OCI-LY1 (cell line): ENCODE measurements around the gene CABYR.

Experiments used
- H2AFZ ChIP-seq: fragments of 200-600 bp; sonication (generic), shearing (Covaris generic); 2 replicates; pipeline ENCODE4 v1.6.0; 2014; ENCODE audit warnings: antibody characterized with exemption, mild to moderate bottlenecking, low read length
- H3F3A ChIP-seq: fragments of 200-600 bp; sonication (generic), shearing (Covaris generic); 2 replicates; pipeline ENCODE4 v1.6.0; 2014; ENCODE audit warnings: mild to moderate bottlenecking, antibody characterized with exemption, low read length, moderate library complexity; ENCODE audit not compliant: insufficient read depth
- H3K27ac ChIP-seq: fragments of 200-600 bp; sonication (generic); 2 replicates; pipeline ENCODE4 v1.5.1; 2014; ENCODE audit warnings: low read length, mixed run types, mild to moderate bottlenecking, low read depth; ENCODE audit not compliant: poor library complexity, severe bottlenecking
- H3K27me3 ChIP-seq: fragments of 200-600 bp; sonication (generic); 2 replicates; pipeline ENCODE4 v1.6.0; 2014; ENCODE audit warnings: antibody characterized with exemption, mild to moderate bottlenecking, low read length, moderate library complexity; ENCODE audit not compliant: insufficient read depth
- H3K36me3 ChIP-seq: fragments of 200-600 bp; sonication (generic); 2 replicates; pipeline ENCODE4 v1.6.1; 2014; ENCODE audit warnings: mild to moderate bottlenecking, antibody characterized with exemption, low read length, moderate library complexity, mixed read lengths; ENCODE audit not compliant: insufficient read depth
- H3K4me1 ChIP-seq: fragments of 200-600 bp; sonication (generic); 2 replicates; pipeline ENCODE4 v1.5.1; 2014; ENCODE audit warnings: mild to moderate bottlenecking, low read length, moderate library complexity; ENCODE audit not compliant: insufficient read depth, severe bottlenecking
- H3K4me2 ChIP-seq: fragments of 200-600 bp; sonication (generic), shearing (Covaris generic); 2 replicates; pipeline ENCODE4 v1.6.1; 2014; ENCODE audit warnings: low read length
- H3K4me3 ChIP-seq: fragments of 200-600 bp; sonication (generic); 2 replicates; pipeline ENCODE4 v1.5.1; 2014; ENCODE audit warnings: low read length, low read depth, mild to moderate bottlenecking, mixed read lengths; ENCODE audit not compliant: poor library complexity, severe bottlenecking
- H3K79me2 ChIP-seq: fragments of 200-600 bp; shearing (Covaris generic); 2 replicates; pipeline ENCODE4 v1.6.1; 2016; ENCODE audit warnings: mixed run types, low read length, mixed read lengths; ENCODE audit not compliant: insufficient read depth
- H3K9ac ChIP-seq: fragments of 200-600 bp; sonication (generic), shearing (Covaris generic); 2 replicates; pipeline ENCODE4 v1.6.1; 2014; ENCODE audit warnings: mild to moderate bottlenecking, low read length, mixed read lengths
- H3K9me2 ChIP-seq: fragments of 200-600 bp; sonication (generic), shearing (Covaris generic); 2 replicates; pipeline ENCODE4 v1.6.1; 2014; ENCODE audit warnings: low read depth, mild to moderate bottlenecking, low read length, mixed read lengths
- H3K9me3 ChIP-seq: fragments of 200-600 bp; shearing (Covaris generic); 2 replicates; pipeline ENCODE4 v1.6.1; 2014; ENCODE audit warnings: low read length, mixed read lengths
- H4K20me1 ChIP-seq: fragments of 200-600 bp; sonication (generic), shearing (Covaris generic); 2 replicates; pipeline ENCODE4 v1.6.0; 2016; ENCODE audit warnings: mild to moderate bottlenecking, low read length; ENCODE audit not compliant: insufficient read depth
- EZH2 ChIP-seq: fragments of 200-600 bp; sonication (generic), shearing (Covaris generic); IDR thresholded peaks from 2 replicates; pipeline ENCODE4 v1.8.0; 2017; ENCODE audit warnings: borderline replicate concordance, mixed run types, mild to moderate bottlenecking, antibody characterized with exemption, low read length, moderate library complexity, mixed read lengths
- TF ChIP-seq, protein P1 (sequence below): fragments of 200-600 bp; sonication (generic), shearing (Covaris generic); IDR thresholded peaks from 2 replicates; pipeline ENCODE4 v1.5.1; 2017; ENCODE audit warnings: mild to moderate bottlenecking, antibody characterized with exemption, low read length, moderate library complexity, mixed read lengths

Gene CABYR

GRCh38 chr18:24173997-24174396, 35.1 kb downstream of the CABYR start:
- Histone ChIP-seq H3K79me2 (no peaks in the 10 kb centered on the region), H3K9me3 (no peaks in the 10 kb centered on the region), H3K36me3 (no peaks in the 10 kb centered on the region), H3F3A (no peaks in the 10 kb centered on the region), H4K20me1 (no peaks in the 10 kb centered on the region), H3K9ac (no peak overlapping the region), H3K27ac (no peak overlapping the region), H3K27me3 (no peaks in the 10 kb centered on the region), H3K4me2 (no peak overlapping the region), H3K9me2 (no peaks in the 10 kb centered on the region), H2AFZ (no peak overlapping the region), H3K4me1 (no peaks in the 10 kb centered on the region), H3K4me3 (no peak overlapping the region)
- no peak for TF ChIP-seq EZH2
- TF ChIP-seq, protein P1, sequence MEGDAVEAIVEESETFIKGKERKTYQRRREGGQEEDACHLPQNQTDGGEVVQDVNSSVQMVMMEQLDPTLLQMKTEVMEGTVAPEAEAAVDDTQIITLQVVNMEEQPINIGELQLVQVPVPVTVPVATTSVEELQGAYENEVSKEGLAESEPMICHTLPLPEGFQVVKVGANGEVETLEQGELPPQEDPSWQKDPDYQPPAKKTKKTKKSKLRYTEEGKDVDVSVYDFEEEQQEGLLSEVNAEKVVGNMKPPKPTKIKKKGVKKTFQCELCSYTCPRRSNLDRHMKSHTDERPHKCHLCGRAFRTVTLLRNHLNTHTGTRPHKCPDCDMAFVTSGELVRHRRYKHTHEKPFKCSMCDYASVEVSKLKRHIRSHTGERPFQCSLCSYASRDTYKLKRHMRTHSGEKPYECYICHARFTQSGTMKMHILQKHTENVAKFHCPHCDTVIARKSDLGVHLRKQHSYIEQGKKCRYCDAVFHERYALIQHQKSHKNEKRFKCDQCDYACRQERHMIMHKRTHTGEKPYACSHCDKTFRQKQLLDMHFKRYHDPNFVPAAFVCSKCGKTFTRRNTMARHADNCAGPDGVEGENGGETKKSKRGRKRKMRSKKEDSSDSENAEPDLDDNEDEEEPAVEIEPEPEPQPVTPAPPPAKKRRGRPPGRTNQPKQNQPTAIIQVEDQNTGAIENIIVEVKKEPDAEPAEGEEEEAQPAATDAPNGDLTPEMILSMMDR = no peak

- Histone ChIP-seq H3K27ac (no peak overlapping the region), H3K79me2 (no peaks in the 10 kb centered on the region), H3F3A (no peaks in the 10 kb centered on the region), H3K27me3 (no peaks in the 10 kb centered on the region), H4K20me1 (no peaks in the 10 kb centered on the region), H3K4me1 (no peaks in the 10 kb centered on the region), H3K4me2 (no peak overlapping the region), H3K36me3 (no peaks in the 10 kb centered on the region), H3K4me3 (no peak overlapping the region), H3K9ac (no peak overlapping the region), H3K9me3 (no peaks in the 10 kb centered on the region), H2AFZ (no peak overlapping the region), H3K9me2 (no peaks in the 10 kb centered on the region)
- no peak for TF ChIP-seq EZH2
- TF ChIP-seq, protein P1 = peak; percentile 71
Observed at GRCh38 chr18:24176727-24177416, 38.0 kb downstream of the CABYR start.

- no peak overlapping the region for H3K9ac ChIP-seq
- no peak overlapping the region for H2AFZ ChIP-seq
- H3K9me2 ChIP-seq = no peaks in the 10 kb centered on the region
- TF ChIP-seq EZH2 = no peak
- TF ChIP-seq, protein P1 = no peak
- H3K27me3 ChIP-seq = no peaks in the 10 kb centered on the region
- no peaks in the 10 kb centered on the region for H3K9me3 ChIP-seq
- no peak overlapping the region for H3K4me3 ChIP-seq
- H3F3A ChIP-seq = no peaks in the 10 kb centered on the region
- H3K4me2 ChIP-seq = no peak overlapping the region
- no peaks in the 10 kb centered on the region for H3K36me3 ChIP-seq
- no peaks in the 10 kb centered on the region for H3K4me1 ChIP-seq
- no peak overlapping the region for H3K27ac ChIP-seq
- H3K79me2 ChIP-seq = no peaks in the 10 kb centered on the region
- no peaks in the 10 kb centered on the region for H4K20me1 ChIP-seq
Observed at GRCh38 chr18:24177499-24178133, 38.8 kb downstream of the CABYR start.
